ENCODE measurements around the gene DCTN4.

The DCTN4 gene

GRCh38 chr5:150740992-150741391 is 17.8 kb downstream of the DCTN4 start:
- no peak for DNase-seq (ENCODE audit: low read depth in 3 of 3)

- DNase-seq (ENCODE audit: low read depth in 3 of 3), result no peak
Observed at GRCh38 chr5:150738862-150739261, 20.0 kb downstream of the DCTN4 start.

GRCh38 chr5:150734579-150735384 is 24.0 kb downstream of the DCTN4 start:
- peak in 2 of 3 donors; percentile 5 to 7 for DNase-seq (ENCODE audit: low read depth in 3 of 3)

DNA sequence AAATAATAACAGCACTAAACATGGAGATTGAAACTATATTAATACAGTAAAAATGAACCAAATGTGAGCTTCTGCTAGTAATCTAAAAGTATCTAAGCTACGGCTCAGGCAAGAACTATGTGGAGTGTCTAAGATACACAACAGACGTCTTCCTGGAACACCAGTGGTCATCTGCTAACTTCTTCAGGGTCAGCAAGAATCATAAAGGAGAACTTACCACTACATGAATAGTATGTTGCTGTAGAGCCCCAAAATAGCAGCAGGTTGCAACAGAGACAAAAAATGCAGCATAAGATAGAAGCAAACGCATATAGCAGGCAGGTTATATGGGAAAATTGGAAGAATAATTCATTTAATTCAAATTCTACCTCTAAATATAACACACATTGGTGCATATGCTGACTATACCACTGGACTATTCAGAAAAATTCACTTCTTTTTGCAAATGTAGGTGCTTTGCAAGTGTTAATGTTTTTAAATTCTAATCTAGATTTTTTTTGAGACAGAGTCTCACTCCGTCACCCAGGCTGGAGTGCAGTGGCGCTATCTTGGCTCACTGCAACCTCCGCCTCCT is 27.1 kb downstream of the DCTN4 start:
- no peak for DNase-seq (ENCODE audit: low read depth in 3 of 3)

GRCh38 chr5:150729859-150730258 is 29.0 kb downstream of the DCTN4 start:
- no peak for DNase-seq (ENCODE audit: low read depth in 3 of 3)

DNA sequence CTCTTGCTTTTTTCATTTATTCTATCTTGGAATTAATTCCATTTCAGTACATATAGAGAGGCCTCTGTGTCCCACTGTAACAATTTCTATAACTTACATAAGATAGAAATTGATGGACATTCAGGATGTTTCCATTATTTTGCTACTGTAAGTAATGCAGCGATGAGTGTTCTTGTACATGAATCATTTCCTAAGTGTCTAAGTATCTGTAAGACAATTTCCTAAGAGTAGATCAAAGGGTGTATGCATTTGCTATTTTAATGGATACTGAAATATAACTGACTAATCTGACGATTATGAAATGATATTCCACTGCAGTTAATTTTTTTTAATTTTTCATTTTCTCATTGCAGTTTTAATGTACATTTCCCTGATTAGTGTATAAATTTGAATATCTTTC is 35.0 kb downstream of the DCTN4 start:
- DNase-seq (ENCODE audit: low read depth in 3 of 3), result no peak

DNA sequence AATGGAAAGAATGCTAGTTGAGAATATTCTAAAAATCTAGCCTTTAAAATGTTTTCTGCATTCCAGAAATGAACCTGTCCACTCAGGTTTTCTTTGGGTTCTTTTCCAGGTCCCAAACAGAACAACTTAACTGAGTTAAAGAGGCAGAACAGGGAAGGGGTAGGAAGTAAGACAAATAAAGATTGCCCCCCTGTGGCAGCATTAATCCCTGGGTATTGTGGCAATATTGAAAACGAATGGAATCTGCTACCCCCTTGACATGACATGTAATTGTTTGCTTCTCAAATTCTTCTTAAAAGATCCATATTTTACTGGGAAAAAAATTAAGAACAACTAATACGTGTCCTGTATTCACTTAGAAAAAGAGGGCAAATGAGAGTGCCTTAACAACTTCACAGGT is 48.7 kb downstream of the DCTN4 start:
- no peak for DNase-seq (ENCODE audit: low read depth in 3 of 3)

GRCh38 chr5:150706776-150707390 is 51.9 kb downstream of the DCTN4 start:
- no peak for DNase-seq (ENCODE audit: low read depth in 3 of 3)

GRCh38 chr5:150703762-150704161 is 55.1 kb downstream of the DCTN4 start:
- DNase-seq (ENCODE audit: low read depth in 3 of 3), result no peak

DNA sequence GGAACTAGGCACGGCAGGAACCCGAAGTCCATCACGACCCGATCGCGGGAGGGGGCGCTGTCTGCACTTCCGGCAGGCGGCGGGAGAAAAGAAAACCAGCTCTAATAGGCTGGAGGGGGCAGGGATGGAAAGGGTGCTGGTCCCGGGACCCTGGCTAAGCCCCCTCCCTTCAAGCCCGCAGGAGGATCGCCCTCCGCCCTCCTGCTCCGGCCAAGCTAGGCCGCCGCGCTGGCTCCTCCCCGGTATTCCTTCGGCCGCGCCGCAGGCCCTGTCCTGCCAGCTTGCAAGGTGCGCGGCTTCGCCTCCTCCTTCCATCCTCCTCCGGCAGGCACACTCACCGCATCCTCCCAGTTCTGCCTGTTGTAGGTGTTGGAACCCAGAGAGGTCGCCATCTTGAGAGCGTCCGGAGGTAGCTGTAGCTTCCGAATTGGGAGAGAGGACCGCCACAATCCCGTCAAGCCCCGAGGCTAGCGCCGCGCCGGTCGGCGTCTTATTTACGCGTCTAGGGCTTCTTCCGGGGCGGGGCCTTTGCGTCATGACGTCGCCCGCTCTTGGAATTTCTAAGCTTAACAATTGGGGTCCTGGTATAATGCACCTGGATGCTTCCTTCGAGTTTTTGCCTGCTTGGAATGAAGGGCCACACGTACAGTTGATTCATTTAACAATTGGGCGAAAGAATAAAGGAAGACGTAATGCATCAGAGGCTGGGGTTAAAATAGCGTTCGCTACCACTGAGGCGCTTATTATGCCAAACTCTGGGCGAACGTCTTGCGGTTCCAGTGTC is 58.0 kb downstream of the DCTN4 start, which contains the start of gene RBM22:
Gene RBM22 (minus strand): TSS at position 469 of the 784 bp plus-strand sequence. CDS start 77 bp downstream, at position 392.
- DNase-seq (ENCODE audit: low read depth in 3 of 3), result peak; percentile 78 to 88 (median 85)

DNA sequence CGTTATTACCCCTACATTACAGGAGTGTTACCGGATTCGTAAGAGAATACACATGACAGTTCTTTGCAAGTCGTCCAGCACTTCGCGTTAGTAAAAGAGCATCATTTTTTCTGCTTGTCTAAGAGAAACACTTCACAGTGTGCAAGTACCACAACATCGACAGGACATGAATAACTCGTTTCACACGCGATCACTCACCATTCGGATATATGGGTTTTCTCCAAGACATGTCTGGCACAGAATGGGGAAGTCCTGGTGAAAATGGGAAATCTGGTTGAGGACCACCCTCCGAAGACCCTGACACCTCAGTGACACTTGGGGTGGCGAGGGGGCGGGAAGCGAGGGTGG is 58.6 kb downstream of the DCTN4 start:
- DNase-seq (ENCODE audit: low read depth in 3 of 3), result no peak

DNA sequence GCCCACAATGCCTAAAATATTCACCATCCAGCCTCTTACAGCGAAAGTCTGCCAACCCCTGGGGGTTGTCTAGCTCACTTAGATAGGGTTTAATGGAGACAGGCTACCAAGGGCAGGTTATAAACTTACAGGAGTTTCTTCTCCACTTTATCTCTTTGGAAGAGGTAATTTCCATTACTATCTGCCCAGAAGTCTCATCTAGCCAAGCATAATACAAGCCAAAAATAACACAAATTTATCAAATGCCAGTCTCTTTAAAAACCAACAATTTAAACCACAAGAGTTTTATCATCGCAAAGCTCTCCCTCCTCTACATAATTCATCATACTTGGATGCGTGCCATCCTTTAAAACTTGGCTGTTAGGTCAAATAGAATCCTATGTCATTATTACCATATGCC is 64.2 kb downstream of the DCTN4 start:
- DNase-seq (ENCODE audit: low read depth in 3 of 3), result no peak

DNA sequence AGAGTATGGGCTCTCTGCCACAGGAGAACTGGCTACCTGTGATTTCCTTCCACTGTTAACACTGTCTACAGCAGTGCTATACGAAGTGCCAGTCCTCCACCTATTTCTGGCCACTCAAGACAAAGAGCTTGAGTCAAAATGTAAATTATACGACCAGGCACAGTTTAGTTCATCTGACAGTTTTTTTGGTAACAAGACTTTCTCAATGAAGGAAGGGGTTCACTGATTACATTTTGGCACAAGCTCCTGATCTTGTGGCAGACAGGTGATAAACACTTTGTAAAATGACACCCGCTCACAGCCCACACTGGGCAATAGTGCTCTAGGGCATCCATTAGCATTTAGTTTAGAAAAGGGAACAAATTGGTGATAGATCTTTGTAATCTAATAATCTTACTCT is 66.5 kb downstream of the DCTN4 start:
- DNase-seq (ENCODE audit: low read depth in 3 of 3), result no peak

- no peak for DNase-seq (ENCODE audit: low read depth in 3 of 3)
Observed at GRCh38 chr5:150690760-150691159, 68.1 kb downstream of the DCTN4 start.

GRCh38 chr5:150689120-150689519 is 69.7 kb downstream of the DCTN4 start:
- no peak for DNase-seq (ENCODE audit: low read depth in 3 of 3)

DNA sequence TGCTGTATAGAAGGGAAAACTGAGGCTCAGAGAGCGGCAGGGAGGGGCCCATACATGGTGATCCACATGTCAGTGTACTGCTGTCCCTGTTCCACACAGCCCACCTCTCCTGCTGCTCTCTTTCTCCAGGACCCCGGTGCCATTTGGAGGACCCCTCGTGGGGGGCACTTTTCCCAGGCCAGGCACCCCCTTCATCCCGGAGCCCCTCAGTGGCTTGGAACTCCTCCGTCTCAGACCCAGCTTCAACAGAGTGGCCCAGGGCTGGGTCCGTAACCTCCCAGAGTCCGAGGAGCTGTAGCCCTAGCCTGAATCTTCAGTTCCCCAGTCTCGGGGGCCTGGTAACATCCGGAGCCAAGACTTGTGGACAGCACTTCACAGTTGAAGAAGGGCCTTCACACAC is 82.2 kb downstream of the DCTN4 start:
- no peak for DNase-seq (ENCODE audit: low read depth in 3 of 3)

DNA sequence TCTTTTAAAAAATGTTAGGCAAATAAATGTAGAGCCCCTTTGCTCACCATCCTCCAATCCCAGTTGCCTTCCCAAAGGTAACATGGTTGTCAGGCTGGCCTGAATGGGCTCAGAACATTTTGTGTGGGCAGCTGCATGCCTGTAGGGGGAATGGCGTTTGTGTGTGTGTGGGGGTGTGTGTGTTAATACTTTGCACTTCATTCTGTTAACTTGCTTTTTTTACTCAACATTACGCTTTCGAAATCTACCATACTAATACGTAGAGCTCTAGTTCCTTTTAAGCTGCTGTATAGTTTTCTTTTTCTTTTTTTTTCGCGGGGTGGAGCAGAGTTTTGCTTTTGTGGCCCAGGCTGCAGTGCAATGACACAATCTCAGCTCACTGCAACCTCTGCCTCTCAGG is 83.7 kb downstream of the DCTN4 start:
- DNase-seq (ENCODE audit: low read depth in 3 of 3), result no peak

GRCh38 chr5:150674341-150674821 is 84.4 kb downstream of the DCTN4 start:
- DNase-seq (ENCODE audit: low read depth in 3 of 3), result no peak

DNA sequence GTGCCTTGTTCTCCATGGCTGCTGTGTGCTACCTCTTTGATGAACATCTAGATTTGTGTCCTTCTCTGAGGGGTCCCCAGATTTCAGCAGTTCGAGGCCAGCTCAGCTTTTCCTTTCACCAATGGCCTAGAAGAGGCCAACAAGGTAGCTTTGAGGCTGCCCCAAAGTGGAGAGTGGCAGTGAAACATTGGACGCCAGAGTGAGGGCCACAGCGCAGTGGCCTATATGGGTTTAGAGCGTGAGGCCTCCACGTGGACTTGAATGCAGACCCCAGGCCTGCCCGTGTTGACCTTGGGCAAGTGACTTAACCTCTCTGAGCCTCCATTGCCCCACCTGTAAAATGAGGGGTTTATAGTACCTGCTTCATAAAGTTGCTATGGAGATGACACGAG is 85.9 kb downstream of the DCTN4 start:
- no peak for DNase-seq (ENCODE audit: low read depth in 3 of 3)

- peak in 1 of 3 donors; percentile 25 for DNase-seq (ENCODE audit: low read depth in 3 of 3)
Observed at GRCh38 chr5:150672237-150672883, 86.5 kb downstream of the DCTN4 start.

DNA sequence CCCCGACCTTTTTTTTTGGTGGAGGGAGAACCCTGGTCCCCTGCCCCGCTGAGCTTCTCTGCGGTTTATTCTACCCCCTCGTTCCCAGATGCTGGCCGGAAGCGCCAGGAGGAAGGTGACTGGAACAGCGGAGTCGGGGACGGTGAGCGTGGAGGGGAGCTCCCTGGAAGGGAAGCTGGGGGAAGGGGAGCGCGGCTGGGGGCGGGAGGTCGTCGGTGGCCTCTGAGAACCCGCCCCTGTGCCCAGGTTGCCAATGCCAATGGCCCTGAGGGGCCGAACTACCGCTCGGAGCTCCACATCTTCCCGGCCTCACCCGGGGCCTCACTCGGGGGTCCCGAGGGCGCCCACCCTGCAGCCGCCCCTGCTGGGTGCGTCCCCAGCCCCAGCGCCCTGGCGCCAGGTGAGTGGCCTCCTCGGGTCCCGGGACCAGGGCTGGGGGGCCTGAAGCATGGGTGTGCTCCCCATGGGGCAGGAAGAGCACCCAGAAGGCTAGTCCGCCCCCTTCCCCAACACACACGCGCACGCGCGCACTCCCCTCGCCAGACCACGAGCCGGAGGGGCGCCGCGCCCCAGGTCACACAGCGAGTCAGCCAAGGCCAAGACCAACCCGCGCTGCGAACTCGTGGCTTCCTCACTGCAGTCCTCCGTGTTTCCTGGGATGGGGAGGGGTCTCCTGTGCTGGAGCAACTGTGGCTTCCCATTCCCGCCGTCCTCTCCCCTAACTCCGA is 87.1 kb downstream of the DCTN4 start:
- DNase-seq (ENCODE audit: low read depth in 3 of 3), result no peak
